GM12891 (cell line): ENCODE data around the gene SLC43A3.

ENCODE experiments used
- DNase-seq: peaks from one replicate; pipeline ENCODE4 v3.0.0; 2011; ENCODE audit warnings: low spot score; ENCODE audit not compliant: insufficient read length
- FAIRE-seq: peaks from 2 replicates; lab custom pipeline; 2011; peaks lifted over from hg19 to GRCh38; lab: Jason Lieb, UNC
- PAX5 ChIP-seq: IDR thresholded peaks from 2 replicates; pipeline ENCODE4 v1.6.1; 2011; ENCODE audit warnings: low read length, moderate library complexity, mild to moderate bottlenecking; ENCODE audit not compliant: insufficient read depth, severe bottlenecking
- POLR2A ChIP-seq: IDR thresholded peaks from 2 replicates; pipeline ENCODE4 v1.6.1; 2011; ENCODE audit warnings: low read depth, low read length, control low read depth
- POLR2AphosphoS5 ChIP-seq: IDR thresholded peaks from 2 replicates; pipeline ENCODE4 v1.6.1; 2011; ENCODE audit warnings: low read depth, low read length, control low read depth
- POU2F2 ChIP-seq: IDR thresholded peaks from 2 replicates; pipeline ENCODE4 v1.6.1; 2011; ENCODE audit warnings: low read depth, mild to moderate bottlenecking, control low read depth, low read length, moderate library complexity
- SPI1 ChIP-seq: IDR thresholded peaks from 2 replicates; pipeline ENCODE4 v1.6.1; 2011; ENCODE audit warnings: low read depth, low read length, control low read depth
- TAF1 ChIP-seq: IDR thresholded peaks from 2 replicates; pipeline ENCODE4 v1.6.1; 2011; ENCODE audit warnings: low read depth, low read length, control low read depth

Gene SLC43A3

DNA sequence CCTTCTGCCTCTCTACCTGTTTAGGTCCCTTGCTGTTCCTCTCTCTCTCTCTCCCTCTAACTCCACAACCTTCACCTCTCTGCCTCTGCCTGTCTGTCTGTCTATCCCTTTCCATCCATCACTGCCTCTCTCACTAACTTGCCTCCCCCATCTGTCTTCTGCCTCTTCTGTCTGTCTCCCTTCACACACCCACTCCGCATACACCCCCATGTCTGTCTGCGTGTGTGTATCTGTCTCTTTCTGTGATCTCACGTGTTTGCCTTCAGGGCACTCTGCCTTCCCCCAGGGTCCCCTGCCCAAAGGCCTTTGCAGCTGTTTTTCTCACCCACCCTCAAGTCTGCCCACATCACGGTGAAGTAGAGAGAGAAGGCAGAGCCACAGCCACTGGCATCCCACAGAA is 41.4 kb upstream of the SLC43A3 start:
- no peak for FAIRE-seq
- DNase-seq, result no peak
- TF ChIP-seq PAX5 (no peak), POU2F2 (no peak), POLR2A (no peak), TAF1 (no peak), SPI1 (no peak), POLR2AphosphoS5 (no peak)

DNA sequence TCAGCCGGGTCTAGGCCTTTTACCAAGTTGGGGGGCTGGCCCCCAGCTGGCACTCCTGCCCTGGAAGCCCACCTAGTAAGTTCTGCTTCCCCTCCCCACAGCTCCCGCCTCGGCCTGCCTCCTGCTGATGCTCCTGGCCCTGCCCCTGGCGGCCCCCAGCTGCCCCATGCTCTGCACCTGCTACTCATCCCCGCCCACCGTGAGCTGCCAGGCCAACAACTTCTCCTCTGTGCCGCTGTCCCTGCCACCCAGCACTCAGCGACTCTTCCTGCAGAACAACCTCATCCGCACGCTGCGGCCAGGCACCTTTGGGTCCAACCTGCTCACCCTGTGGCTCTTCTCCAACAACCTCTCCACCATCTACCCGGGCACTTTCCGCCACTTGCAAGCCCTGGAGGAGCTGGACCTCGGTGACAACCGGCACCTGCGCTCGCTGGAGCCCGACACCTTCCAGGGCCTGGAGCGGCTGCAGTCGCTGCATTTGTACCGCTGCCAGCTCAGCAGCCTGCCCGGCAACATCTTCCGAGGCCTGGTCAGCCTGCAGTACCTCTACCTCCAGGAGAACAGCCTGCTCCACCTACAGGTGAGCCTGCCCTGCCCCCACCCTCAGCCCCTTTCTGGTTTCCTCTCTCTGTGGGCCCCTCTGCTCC is 40.7 kb upstream of the SLC43A3 start:
- no peak for FAIRE-seq
- no peak for TF ChIP-seq TAF1
- TF ChIP-seq SPI1, result no peak
- TF ChIP-seq PAX5, result no peak
- TF ChIP-seq POU2F2, result no peak
- TF ChIP-seq POLR2AphosphoS5, result no peak
- no peak for TF ChIP-seq POLR2A
- no peak for DNase-seq

- FAIRE-seq, result no peak
- TF ChIP-seq TAF1, result no peak
- TF ChIP-seq SPI1, result no peak
- no peak for TF ChIP-seq PAX5
- no peak for TF ChIP-seq POU2F2
- no peak for TF ChIP-seq POLR2AphosphoS5
- no peak for TF ChIP-seq POLR2A
- DNase-seq, result no peak
Measured at GRCh38 chr11:57466680-57467079, 39.8 kb upstream of the SLC43A3 start.

GRCh38 chr11:57464539-57465181 is 37.7 kb upstream of the SLC43A3 start:
- no peak for TF ChIP-seq POLR2AphosphoS5
- TF ChIP-seq PAX5, result no peak
- TF ChIP-seq SPI1, result no peak
- TF ChIP-seq TAF1, result no peak
- TF ChIP-seq POLR2A, result no peak
- no peak for TF ChIP-seq POU2F2
- no peak for DNase-seq
- FAIRE-seq, result no peak

DNA sequence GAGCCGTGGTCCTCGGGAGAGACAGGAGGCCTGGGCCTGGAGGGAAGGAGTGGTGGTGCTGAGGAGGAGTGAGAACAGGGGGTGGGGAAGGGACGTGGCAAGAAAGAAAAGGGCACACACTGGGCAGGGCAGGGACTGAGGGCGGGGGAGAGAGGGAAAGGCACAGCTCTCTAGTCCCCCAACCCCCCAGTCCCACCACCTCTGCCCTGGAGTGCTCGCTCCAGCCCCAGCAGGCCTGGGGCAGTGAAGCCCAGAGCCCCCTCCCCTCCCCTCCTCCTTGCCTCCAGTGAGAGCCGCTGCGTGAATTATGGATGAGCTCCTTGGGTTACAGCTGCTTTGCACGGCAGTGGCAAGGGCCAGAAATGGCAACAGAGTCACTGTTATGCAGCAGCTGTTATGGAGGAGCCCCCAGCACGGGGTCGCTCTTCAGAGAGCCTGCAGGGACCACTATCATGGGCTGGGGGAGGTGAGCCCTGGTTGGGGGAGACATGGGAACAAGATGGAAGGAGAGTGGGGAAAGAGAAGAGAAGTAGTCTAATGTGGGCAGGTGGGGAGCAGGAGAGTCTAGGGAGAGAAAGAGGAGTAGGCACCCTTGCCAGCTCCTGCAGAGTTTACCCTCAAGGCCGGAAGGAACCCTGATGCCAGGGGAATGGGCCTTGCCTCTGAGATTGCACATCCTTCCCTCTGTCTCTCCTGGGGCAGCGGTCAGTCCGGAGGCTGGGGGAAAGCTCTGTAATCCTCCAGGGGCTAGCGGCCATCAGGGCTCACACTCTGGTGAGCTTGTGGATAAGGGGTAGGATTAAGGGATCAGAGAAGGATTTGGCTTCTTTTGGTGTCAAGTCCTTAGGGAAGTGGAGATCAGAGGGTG is 37.0 kb upstream of the SLC43A3 start:
- FAIRE-seq (no peak), DNase-seq (no peak)
- TF ChIP-seq TAF1 (no peak), SPI1 (no peak), PAX5 (no peak), POLR2AphosphoS5 (no peak), POU2F2 (no peak), POLR2A (no peak)

DNA sequence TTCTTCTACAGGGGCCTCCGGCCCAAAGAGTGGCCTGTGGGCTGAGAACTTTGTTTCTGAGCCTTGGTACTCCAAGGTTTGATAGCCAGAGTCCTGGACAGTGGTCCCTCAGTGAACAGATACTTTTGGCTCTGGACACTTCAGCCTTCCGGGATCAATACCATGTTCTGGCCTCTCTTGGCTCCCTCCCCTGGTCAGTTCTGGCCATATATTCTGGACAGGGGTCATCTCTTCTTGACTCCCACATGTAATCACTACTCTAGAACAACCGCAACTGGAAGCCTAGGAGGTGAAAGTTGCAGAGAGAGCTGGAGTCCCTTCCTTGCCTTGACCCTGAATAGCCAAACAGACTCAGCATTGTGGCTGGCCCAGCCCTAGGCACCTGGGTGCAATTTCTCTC is 35.7 kb upstream of the SLC43A3 start:
- no peak for FAIRE-seq
- DNase-seq, result no peak

GRCh38 chr11:57461841-57462489 is 35.0 kb upstream of the SLC43A3 start:
- no peak for FAIRE-seq
- no peak for DNase-seq
- no peak for TF ChIP-seq SPI1
- TF ChIP-seq POU2F2, result no peak
- no peak for TF ChIP-seq POLR2AphosphoS5
- no peak for TF ChIP-seq POLR2A
- no peak for TF ChIP-seq PAX5
- TF ChIP-seq TAF1, result no peak

More for the DNA sequence above, 35.7 kb upstream of the SLC43A3 start:
- TF ChIP-seq TAF1, result no peak
- no peak for TF ChIP-seq POU2F2
- TF ChIP-seq PAX5, result no peak

GRCh38 chr11:57460758-57461749 is 34.1 kb upstream of the SLC43A3 start:
- FAIRE-seq (no peak), DNase-seq (no peak)
- no peak for TF ChIP-seq POU2F2
- TF ChIP-seq PAX5, result no peak
- no peak for TF ChIP-seq POLR2A
- TF ChIP-seq SPI1, result no peak
- no peak for TF ChIP-seq TAF1
- no peak for TF ChIP-seq POLR2AphosphoS5
